ENCODE measurements around the gene ROBO2. TPM values are rescaled to one million over a fixed set of nuclear protein-coding genes. Genes with fewer than 3 reads are reported as not detected.

ROBO2 gene
- total RNA-seq, 2 donors from 2014 or later: not detected

- no peak overlapping the region for H3K4me3 Mint-ChIP-seq
- no peaks in the 10 kb centered on the region for H3K36me3 Mint-ChIP-seq (ENCODE audit: low read depth)
- no peaks in the 10 kb centered on the region for H3K27me3 Mint-ChIP-seq
- ATAC-seq: no peak
- no peak overlapping the region for H3K27ac Mint-ChIP-seq
- no peak for DNase-seq
- H3K4me1 Mint-ChIP-seq: no peaks in the 10 kb centered on the region
- H3K9me3 ChIP-seq (ENCODE audit: control insufficient read depth, low read length, poor library complexity, severe bottlenecking): no peaks in the 10 kb centered on the region
Measured at GRCh38 chr3:77414881-77415280, 375.0 kb downstream of the ROBO2 start.

GRCh38 chr3:77420336-77420735 is 380.4 kb downstream of the ROBO2 start:
- no peaks in the 10 kb centered on the region for H3K9me3 ChIP-seq (ENCODE audit: control insufficient read depth, low read length, poor library complexity, severe bottlenecking)
- Mint-ChIP-seq H3K27me3 (no peaks in the 10 kb centered on the region), H3K36me3 (ENCODE audit: low read depth) (no peaks in the 10 kb centered on the region), H3K4me3 (no peak overlapping the region), H3K4me1 (no peaks in the 10 kb centered on the region), H3K27ac (no peak overlapping the region)
- ATAC-seq (no peak), DNase-seq (no peak)

- Mint-ChIP-seq H3K4me1 (no peaks in the 10 kb centered on the region), H3K4me3 (no peak overlapping the region), H3K36me3 (ENCODE audit: low read depth) (no peaks in the 10 kb centered on the region), H3K27ac (no peak overlapping the region), H3K27me3 (no peaks in the 10 kb centered on the region)
- ATAC-seq (no peak), DNase-seq (no peak)
- no peaks in the 10 kb centered on the region for H3K9me3 ChIP-seq (ENCODE audit: control insufficient read depth, low read length, poor library complexity, severe bottlenecking)
Measured at GRCh38 chr3:77421916-77422315, 382.0 kb downstream of the ROBO2 start.

- DNase-seq: no peak
- H3K27me3 Mint-ChIP-seq: no peaks in the 10 kb centered on the region
- no peaks in the 10 kb centered on the region for H3K9me3 ChIP-seq (ENCODE audit: control insufficient read depth, low read length, poor library complexity, severe bottlenecking)
Measured at GRCh38 chr3:77426531-77426930, 386.6 kb downstream of the ROBO2 start.

GRCh38 chr3:77427528-77427927 is 387.6 kb downstream of the ROBO2 start:
- Mint-ChIP-seq H3K4me1 (no peaks in the 10 kb centered on the region), H3K4me3 (no peak overlapping the region), H3K27me3 (no peaks in the 10 kb centered on the region), H3K36me3 (ENCODE audit: low read depth) (no peaks in the 10 kb centered on the region), H3K27ac (no peak overlapping the region)
- no peak for DNase-seq
- no peaks in the 10 kb centered on the region for H3K9me3 ChIP-seq (ENCODE audit: control insufficient read depth, low read length, poor library complexity, severe bottlenecking)
- no peak for ATAC-seq

More at GRCh38 chr3:77426531-77426930, 386.6 kb downstream of the ROBO2 start:
- Mint-ChIP-seq H3K27ac (no peak overlapping the region), H3K4me1 (no peaks in the 10 kb centered on the region), H3K36me3 (ENCODE audit: low read depth) (no peaks in the 10 kb centered on the region), H3K4me3 (no peak overlapping the region)
- no peak for ATAC-seq

GRCh38 chr3:77436908-77437307 is 397.0 kb downstream of the ROBO2 start:
- H3K4me1 Mint-ChIP-seq: no peaks in the 10 kb centered on the region
- H3K27me3 Mint-ChIP-seq: no peaks in the 10 kb centered on the region
- H3K9me3 ChIP-seq (ENCODE audit: control insufficient read depth, low read length, poor library complexity, severe bottlenecking): no peaks in the 10 kb centered on the region
- no peak overlapping the region for H3K27ac Mint-ChIP-seq
- no peak overlapping the region for H3K4me3 Mint-ChIP-seq
- DNase-seq (no peak), ATAC-seq (no peak)
- no peaks in the 10 kb centered on the region for H3K36me3 Mint-ChIP-seq (ENCODE audit: low read depth)

- no peaks in the 10 kb centered on the region for H3K4me1 Mint-ChIP-seq
- no peaks in the 10 kb centered on the region for H3K27me3 Mint-ChIP-seq
- ATAC-seq: no peak
- H3K9me3 ChIP-seq (ENCODE audit: control insufficient read depth, low read length, poor library complexity, severe bottlenecking): no peaks in the 10 kb centered on the region
- no peaks in the 10 kb centered on the region for H3K36me3 Mint-ChIP-seq (ENCODE audit: low read depth)
- H3K27ac Mint-ChIP-seq: no peak overlapping the region
- no peak for DNase-seq
- H3K4me3 Mint-ChIP-seq: no peak overlapping the region
Measured at GRCh38 chr3:77446084-77446483, 406.2 kb downstream of the ROBO2 start.

- H3K4me1 Mint-ChIP-seq: no peaks in the 10 kb centered on the region
- no peak overlapping the region for H3K4me3 Mint-ChIP-seq
- H3K27ac Mint-ChIP-seq: no peak overlapping the region
- no peaks in the 10 kb centered on the region for H3K9me3 ChIP-seq (ENCODE audit: control insufficient read depth, low read length, poor library complexity, severe bottlenecking)
- no peaks in the 10 kb centered on the region for H3K36me3 Mint-ChIP-seq (ENCODE audit: low read depth)
- no peak for DNase-seq
- H3K27me3 Mint-ChIP-seq: no peaks in the 10 kb centered on the region
- ATAC-seq: no peak
Measured at GRCh38 chr3:77446761-77447160, 406.9 kb downstream of the ROBO2 start.

DNA sequence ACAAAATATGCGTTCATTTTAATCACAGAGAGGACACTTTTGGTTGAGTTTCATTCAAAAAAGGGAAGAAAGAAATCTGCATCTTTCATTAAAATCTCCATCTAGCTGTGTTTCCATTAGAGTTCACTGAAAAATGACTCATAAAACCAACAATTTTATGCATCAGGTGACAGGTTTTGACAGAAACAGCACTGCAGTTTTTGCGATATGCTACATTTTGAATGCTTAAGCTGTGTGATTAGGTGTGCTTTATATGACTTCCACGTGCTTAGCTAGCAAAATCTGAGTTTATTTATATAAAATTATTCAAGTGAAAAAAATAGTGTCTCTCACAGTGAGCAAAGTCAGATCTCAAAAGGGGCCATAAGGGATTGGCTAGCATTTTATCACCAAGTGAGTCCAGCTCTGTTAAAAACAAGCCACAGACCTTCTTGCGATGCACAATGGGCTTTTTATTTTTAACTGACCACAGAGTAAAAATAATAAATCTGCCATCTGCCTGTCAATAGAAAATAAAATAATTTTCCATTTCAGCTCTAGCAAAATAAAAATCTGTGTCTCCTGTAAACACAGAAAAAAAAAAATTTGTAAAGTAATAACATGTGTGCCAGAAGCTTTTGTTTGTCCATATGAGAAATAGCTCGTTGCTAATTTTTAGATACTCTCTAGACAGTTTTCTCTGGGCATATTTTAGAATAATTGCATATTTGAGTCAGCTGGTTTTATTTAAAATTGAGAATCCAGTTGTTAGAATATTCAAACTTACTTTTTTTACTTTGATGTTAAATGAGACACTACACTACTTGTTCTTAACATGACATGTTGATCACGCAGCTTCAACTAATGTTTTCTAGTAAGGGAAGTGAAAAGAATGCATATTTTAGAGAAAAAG is 409.8 kb downstream of the ROBO2 start:
- DNase-seq (no peak), ATAC-seq (no peak)
- Mint-ChIP-seq H3K27ac (no peak overlapping the region), H3K36me3 (ENCODE audit: low read depth) (no peaks in the 10 kb centered on the region), H3K4me3 (no peak overlapping the region), H3K4me1 (no peaks in the 10 kb centered on the region), H3K27me3 (no peaks in the 10 kb centered on the region)
- H3K9me3 ChIP-seq (ENCODE audit: control insufficient read depth, low read length, poor library complexity, severe bottlenecking): no peaks in the 10 kb centered on the region

DNA sequence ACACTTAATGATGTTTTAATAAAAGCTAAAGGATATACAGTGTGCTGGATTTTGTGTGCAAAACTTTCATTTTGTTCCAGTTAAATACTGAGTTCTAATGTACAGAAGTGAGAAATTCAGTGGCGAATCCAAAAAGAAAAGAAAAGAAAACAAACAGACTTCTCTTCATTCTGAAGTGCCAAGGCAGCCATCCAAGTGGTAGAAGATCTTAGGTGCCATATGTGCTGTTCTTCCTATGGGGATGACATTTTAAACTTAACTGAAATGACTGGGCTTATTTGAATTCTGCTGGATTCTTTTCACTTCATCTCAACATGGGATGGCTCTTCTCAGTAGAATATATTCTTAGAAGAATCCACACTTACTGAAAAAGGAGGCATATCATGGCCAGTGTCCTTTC is 416.5 kb downstream of the ROBO2 start:
- Mint-ChIP-seq H3K27ac (no peak overlapping the region), H3K4me3 (no peak overlapping the region), H3K4me1 (no peaks in the 10 kb centered on the region), H3K27me3 (no peaks in the 10 kb centered on the region), H3K36me3 (ENCODE audit: low read depth) (no peaks in the 10 kb centered on the region)
- H3K9me3 ChIP-seq (ENCODE audit: control insufficient read depth, low read length, poor library complexity, severe bottlenecking): no peaks in the 10 kb centered on the region
- DNase-seq (no peak), ATAC-seq (no peak)

DNA sequence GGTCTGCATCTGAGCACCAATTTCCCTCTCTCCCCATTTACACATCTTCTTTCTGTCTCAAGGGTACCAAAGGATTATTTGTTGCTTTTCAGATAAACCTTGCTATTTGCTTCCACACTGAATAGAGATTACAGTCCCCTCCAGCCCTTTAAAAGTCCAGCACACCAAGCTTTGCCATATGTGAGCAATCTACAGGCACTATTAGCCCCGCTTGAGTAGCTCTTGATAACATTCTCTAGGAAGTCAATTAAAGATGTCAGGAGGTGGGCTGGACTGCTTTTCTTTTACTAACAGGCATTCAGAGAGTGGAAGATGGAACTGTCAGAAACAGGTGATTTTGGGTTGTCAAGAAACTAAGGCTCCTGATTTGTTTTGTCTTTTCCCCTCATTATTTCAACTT is 417.0 kb downstream of the ROBO2 start:
- DNase-seq (no peak), ATAC-seq (no peak)
- no peaks in the 10 kb centered on the region for H3K4me1 Mint-ChIP-seq
- H3K4me3 Mint-ChIP-seq: no peak overlapping the region
- H3K27ac Mint-ChIP-seq: no peak overlapping the region
- H3K9me3 ChIP-seq (ENCODE audit: control insufficient read depth, low read length, poor library complexity, severe bottlenecking): no peaks in the 10 kb centered on the region
- no peaks in the 10 kb centered on the region for H3K36me3 Mint-ChIP-seq (ENCODE audit: low read depth)
- no peaks in the 10 kb centered on the region for H3K27me3 Mint-ChIP-seq

DNA sequence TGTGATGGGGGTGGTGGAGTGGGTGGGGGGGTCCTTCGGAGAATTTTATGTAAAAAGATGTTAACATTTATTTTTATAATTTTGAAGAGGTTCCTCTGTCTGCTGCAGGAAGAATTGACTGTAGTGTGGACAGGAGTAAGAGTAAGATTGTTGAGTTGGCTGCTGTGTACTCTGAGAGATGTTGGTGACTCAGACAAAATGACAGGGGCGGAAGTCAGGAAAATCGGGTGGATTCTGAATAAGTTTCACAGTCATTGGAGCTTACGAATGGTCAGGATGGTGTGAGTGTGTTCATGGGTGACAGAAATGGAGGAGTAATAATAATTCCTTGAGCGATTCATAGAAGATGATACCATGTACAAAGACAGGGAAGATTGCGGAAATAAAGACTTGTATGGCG is 420.0 kb downstream of the ROBO2 start:
- H3K4me3 Mint-ChIP-seq: no peak overlapping the region
- no peaks in the 10 kb centered on the region for H3K4me1 Mint-ChIP-seq
- ATAC-seq: no peak

GRCh38 chr3:77460326-77460725 is 420.4 kb downstream of the ROBO2 start:
- no peak for ATAC-seq

More for the DNA sequence above, 420.0 kb downstream of the ROBO2 start:
- DNase-seq: no peak
- H3K27ac Mint-ChIP-seq: no peak overlapping the region
- no peaks in the 10 kb centered on the region for H3K36me3 Mint-ChIP-seq (ENCODE audit: low read depth)
- no peaks in the 10 kb centered on the region for H3K27me3 Mint-ChIP-seq
- no peaks in the 10 kb centered on the region for H3K9me3 ChIP-seq (ENCODE audit: control insufficient read depth, low read length, poor library complexity, severe bottlenecking)

GRCh38 chr3:77462951-77463350 is 423.1 kb downstream of the ROBO2 start:
- DNase-seq: no peak
- no peak for ATAC-seq
- H3K9me3 ChIP-seq (ENCODE audit: control insufficient read depth, low read length, poor library complexity, severe bottlenecking): no peaks in the 10 kb centered on the region
- H3K36me3 Mint-ChIP-seq (ENCODE audit: low read depth): no peaks in the 10 kb centered on the region
- H3K27ac Mint-ChIP-seq: no peak overlapping the region
- H3K27me3 Mint-ChIP-seq: no peaks in the 10 kb centered on the region
- H3K4me1 Mint-ChIP-seq: no peaks in the 10 kb centered on the region
- H3K4me3 Mint-ChIP-seq: no peak overlapping the region

More at GRCh38 chr3:77460326-77460725, 420.4 kb downstream of the ROBO2 start:
- Mint-ChIP-seq H3K36me3 (ENCODE audit: low read depth) (no peaks in the 10 kb centered on the region), H3K4me3 (no peak overlapping the region), H3K27me3 (no peaks in the 10 kb centered on the region), H3K27ac (no peak overlapping the region), H3K4me1 (no peaks in the 10 kb centered on the region)
- H3K9me3 ChIP-seq (ENCODE audit: control insufficient read depth, low read length, poor library complexity, severe bottlenecking): no peaks in the 10 kb centered on the region
- DNase-seq: no peak
